Activated B cell treated with CpG ODN at 0.5 μM for 24 hours (primary cell): ENCODE measurements around the gene SOX30. TPM values are rescaled to one million over a fixed set of nuclear protein-coding genes. Genes with fewer than 3 reads are reported as not detected.
A peak's percentile ranks its signal among the peaks of the same experiment; 100 is the strongest.

Experiments
- ATAC-seq: fragments of 200-7000 bp; cut with Tn5 transposase; one replicate; pipeline ENCODE4 v1.10.0; 2021; ENCODE audit warnings: low read depth, mild to moderate bottlenecking, moderate library complexity
- CTCF ChIA-PET: fragments of 350-600 bp; sonication (Branson Sonifier 250); formaldehyde crosslinking; loops from one replicate; lab custom pipeline; 2021; ENCODE audit warnings: antibody characterized with exemption; lab: Charles Lee
- POLR2A ChIA-PET: fragments of 350-600 bp; sonication (Branson Sonifier 250); formaldehyde crosslinking; loops from one replicate; lab custom pipeline; 2021; ENCODE audit warnings: antibody characterized with exemption; lab: Charles Lee
- DNase-seq: peaks from one replicate; pipeline ENCODE4 v3.0.0; 2022
- H3K27ac Mint-ChIP-seq: one replicate; pipeline ENCODE4 v1.8.0; 2020; ENCODE audit warnings: mixed read lengths
- H3K27me3 Mint-ChIP-seq: one replicate; pipeline ENCODE4 v1.8.0; 2021; ENCODE audit warnings: mixed read lengths
- H3K36me3 Mint-ChIP-seq: one replicate; pipeline ENCODE4 v1.8.0; 2021; ENCODE audit warnings: low read depth, mixed read lengths
- H3K4me1 Mint-ChIP-seq: one replicate; pipeline ENCODE4 v1.8.0; 2021; ENCODE audit warnings: mixed read lengths
- H3K4me3 Mint-ChIP-seq: one replicate; pipeline ENCODE4 v1.8.0; 2020; ENCODE audit warnings: mild to moderate bottlenecking, mixed read lengths
- H3K9me3 Mint-ChIP-seq: one replicate; pipeline ENCODE4 v1.8.0; 2020; ENCODE audit warnings: mixed read lengths
- intact Hi-C: fragments of 100-400 bp; cut with micrococcal nuclease; formaldehyde crosslinking; loops from one replicate; pipeline ENCODE4 v1.15.1; 2024
- total RNA-seq: library from RNA; stranded (reverse); gene quantifications from 2 replicates; pipeline ENCODE4 v1.2.3, GENCODE V29; 2022
- TF ChIP-seq, protein P1 (sequence below): fragments of 200-600 bp; IDR thresholded peaks from one replicate; pipeline ENCODE4 v1.8.0; 2022; ENCODE audit warnings: antibody characterized with exemption, mild to moderate bottlenecking

The SOX30 gene
- total RNA-seq, 1 donor from 2014 or later = 0.47 TPM

DNA sequence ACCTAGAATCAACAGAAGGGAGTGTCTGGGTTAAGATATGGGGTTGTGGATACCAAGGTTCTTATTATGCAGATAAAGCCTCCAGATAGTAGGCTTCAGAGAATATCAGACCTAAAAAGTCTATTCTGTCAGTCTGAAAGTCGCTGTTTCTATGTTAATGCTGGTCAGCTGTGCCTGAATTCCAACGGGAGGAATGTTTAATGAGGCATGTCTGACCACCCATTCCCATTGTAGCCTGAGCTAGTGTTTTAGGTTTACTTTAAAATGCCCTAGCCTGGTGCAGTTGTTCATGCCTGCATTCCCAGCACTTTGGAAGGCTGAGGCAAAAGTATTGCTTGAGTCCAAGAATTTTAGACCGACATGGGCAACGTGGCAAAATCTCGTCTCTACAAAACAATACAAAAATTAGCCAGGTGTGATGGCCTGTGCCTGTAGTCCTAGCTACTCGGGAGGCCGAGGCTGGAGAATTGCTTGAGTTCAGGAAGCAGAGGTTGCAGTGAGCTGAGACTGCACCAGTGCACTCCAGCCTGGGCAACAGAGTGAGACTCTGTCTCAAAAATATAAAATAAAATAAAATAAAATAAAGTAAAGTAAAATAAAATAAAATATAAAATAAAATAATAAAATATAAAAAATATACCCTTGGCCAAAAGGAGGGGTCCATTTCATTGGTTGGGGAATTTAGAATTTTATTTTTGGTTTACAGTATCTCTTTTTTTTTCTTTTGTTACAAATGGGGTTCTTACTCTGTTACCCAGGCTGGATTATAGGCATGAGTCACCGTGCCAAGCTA, 7.8 kb upstream of the SOX30 start:
- Mint-ChIP-seq H3K9me3 (peaks cover 14% of the 10 kb centered on the region), H3K27me3 (no peaks in the 10 kb centered on the region), H3K36me3 (peaks cover 21% of the 10 kb centered on the region), H3K4me3 (no peak overlapping the region), H3K4me1 (peaks cover 17% of the 10 kb centered on the region), H3K27ac (no peak overlapping the region)
- intact Hi-C loops = no loop called here
- CTCF ChIA-PET = no interaction called here
- POLR2A ChIA-PET = no interaction called here
- TF ChIP-seq, protein P1, sequence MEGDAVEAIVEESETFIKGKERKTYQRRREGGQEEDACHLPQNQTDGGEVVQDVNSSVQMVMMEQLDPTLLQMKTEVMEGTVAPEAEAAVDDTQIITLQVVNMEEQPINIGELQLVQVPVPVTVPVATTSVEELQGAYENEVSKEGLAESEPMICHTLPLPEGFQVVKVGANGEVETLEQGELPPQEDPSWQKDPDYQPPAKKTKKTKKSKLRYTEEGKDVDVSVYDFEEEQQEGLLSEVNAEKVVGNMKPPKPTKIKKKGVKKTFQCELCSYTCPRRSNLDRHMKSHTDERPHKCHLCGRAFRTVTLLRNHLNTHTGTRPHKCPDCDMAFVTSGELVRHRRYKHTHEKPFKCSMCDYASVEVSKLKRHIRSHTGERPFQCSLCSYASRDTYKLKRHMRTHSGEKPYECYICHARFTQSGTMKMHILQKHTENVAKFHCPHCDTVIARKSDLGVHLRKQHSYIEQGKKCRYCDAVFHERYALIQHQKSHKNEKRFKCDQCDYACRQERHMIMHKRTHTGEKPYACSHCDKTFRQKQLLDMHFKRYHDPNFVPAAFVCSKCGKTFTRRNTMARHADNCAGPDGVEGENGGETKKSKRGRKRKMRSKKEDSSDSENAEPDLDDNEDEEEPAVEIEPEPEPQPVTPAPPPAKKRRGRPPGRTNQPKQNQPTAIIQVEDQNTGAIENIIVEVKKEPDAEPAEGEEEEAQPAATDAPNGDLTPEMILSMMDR = no peak
- DNase-seq (no peak), ATAC-seq (no peak)

DNA sequence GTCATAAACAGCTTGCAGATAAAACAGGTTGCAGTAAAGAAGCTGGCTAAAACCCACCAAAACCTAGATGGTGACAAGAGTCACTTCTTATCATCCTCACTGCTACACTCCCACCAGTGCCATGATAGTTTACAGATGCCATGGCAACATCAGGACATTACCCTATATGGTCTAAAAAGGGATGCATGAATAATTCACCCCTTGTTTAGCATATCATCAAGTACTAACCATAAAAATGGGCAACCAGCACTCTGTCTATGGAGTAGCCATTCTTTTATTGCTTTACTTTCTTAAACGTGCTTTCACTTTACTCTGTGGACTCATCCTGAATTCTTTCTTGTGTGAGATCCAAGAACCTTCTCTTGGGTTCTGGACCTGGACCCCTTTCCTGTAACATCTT, 6.7 kb upstream of the SOX30 start:
- H3K9me3 Mint-ChIP-seq = peaks cover 15% of the 10 kb centered on the region
- no peaks in the 10 kb centered on the region for H3K27me3 Mint-ChIP-seq
- POLR2A ChIA-PET = no interaction called here
- peaks cover 17% of the 10 kb centered on the region for H3K4me1 Mint-ChIP-seq
- CTCF ChIA-PET = no interaction called here
- TF ChIP-seq, protein P1 = no peak
- peaks cover 22% of the 10 kb centered on the region for H3K36me3 Mint-ChIP-seq
- ATAC-seq (no peak), DNase-seq (no peak)
- intact Hi-C loops = no loop called here
- H3K4me3 Mint-ChIP-seq = no peak overlapping the region
- no peak overlapping the region for H3K27ac Mint-ChIP-seq

DNA sequence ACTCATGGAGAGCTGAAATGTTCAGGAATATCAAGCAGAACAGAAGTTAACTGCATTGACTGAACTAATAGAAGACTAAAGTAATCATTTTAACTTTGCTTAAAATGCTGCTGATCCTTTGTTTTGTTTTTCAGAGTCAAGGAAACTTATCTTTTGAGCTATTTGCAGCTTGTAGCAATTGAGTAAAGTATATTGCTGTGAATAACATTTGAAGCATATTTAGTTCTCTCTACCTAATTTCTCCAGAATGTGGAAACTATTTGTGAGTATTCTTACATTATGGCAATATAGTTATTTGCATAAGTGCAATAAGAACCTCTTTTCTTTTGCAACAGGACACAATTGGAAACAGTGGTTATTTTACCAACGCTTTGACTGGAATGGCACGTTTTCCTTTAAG, 5.3 kb upstream of the SOX30 start:
- intact Hi-C loops = no loop called here
- ChIA-PET POLR2A (no interaction called here), CTCF (no interaction called here)

DNA sequence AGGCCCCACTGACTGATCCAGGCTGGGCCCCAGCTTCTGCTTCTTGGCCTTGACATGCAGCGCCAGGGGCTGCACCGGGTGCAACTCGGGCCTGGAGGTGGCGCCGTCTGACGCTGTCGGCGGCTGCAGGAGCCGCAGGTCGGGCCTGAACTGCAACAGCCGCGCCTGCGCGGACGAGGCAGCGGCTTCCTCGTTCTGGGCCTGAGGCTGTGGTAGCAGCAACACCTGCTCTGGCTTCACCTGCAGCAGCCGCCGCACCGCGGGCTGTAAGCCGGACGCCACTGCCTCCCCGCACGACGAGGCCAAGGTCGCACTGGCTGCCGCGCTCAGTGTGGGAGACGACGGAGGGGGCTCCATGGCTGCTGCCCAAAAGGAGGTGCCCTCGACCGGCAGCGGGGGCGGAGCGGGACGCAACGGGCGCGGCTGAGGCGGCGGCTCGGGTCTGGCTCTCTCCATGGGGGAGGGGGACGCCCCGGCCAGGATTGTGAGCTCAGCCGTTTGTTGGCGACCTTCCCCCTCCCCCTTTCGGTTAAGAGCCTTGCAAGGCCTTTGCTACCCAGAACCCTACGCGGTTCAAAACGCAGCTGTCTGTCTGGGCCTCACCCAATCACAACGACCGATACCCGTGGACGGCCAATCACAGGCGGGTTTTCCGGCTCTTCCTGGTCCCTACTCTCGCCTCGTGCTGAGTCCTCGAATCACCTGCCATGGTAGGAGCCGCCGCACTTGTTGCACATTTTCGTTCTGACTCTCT, 438 bp downstream of the SOX30 start:
- intact Hi-C loops = loop anchor here (1.0 to 5.0 kb wide), 8 partner anchors 19 to 219 kb away; partner anchors contain the start of genes C5orf52 and LSM11
- TF ChIP-seq, protein P1 = no peak
- ChIA-PET POLR2A (interaction anchor here (0.5 to 2.0 kb wide), 20 partner anchors 10 to 219 kb away, joined by 3 to 8 read pairs (median 4); no protein-coding TSS in a partner anchor), CTCF (interaction anchor here (0.6 to 2.6 kb wide), 8 partner anchors 18 to 180 kb away, joined by 3 to 10 read pairs (median 4); partner anchors contain the start of gene LSM11)
- H3K27me3 Mint-ChIP-seq = no peaks in the 10 kb centered on the region
- peak overlapping the region; percentile 84 for H3K4me3 Mint-ChIP-seq
- H3K4me1 Mint-ChIP-seq = peaks cover 50% of the 10 kb centered on the region
- ATAC-seq (peak; percentile 97), DNase-seq (peak; percentile 77)
- H3K27ac Mint-ChIP-seq = peak overlapping the region; percentile 86
- H3K36me3 Mint-ChIP-seq = peaks cover 8% of the 10 kb centered on the region
- H3K9me3 Mint-ChIP-seq = peaks cover 13% of the 10 kb centered on the region

More for the DNA sequence above, 5.3 kb upstream of the SOX30 start:
- no peak overlapping the region for H3K27ac Mint-ChIP-seq
- H3K36me3 Mint-ChIP-seq = peaks cover 27% of the 10 kb centered on the region
- no peak for ATAC-seq
- TF ChIP-seq, protein P1 = no peak
- no peak overlapping the region for H3K4me3 Mint-ChIP-seq
- H3K9me3 Mint-ChIP-seq = peaks cover 18% of the 10 kb centered on the region
- H3K27me3 Mint-ChIP-seq = no peaks in the 10 kb centered on the region
- DNase-seq = no peak
- H3K4me1 Mint-ChIP-seq = peaks cover 14% of the 10 kb centered on the region
